ENCODE results near the gene SMTN.

SMTN gene

GRCh38 chr22:31082606-31083376 is 1.7 kb downstream of the SMTN start:
- no peak for FAIRE-seq
- no peak for DNase-seq (ENCODE audit: insufficient read length, low spot score)
- TF ChIP-seq POLR2A (IDR thresholded peaks at IDR 0.05; ENCODE audit: low read depth, low read length), result no peak

- TF ChIP-seq POLR2A (IDR thresholded peaks at IDR 0.05; ENCODE audit: low read depth, low read length), result no peak
- DNase-seq (ENCODE audit: insufficient read length, low spot score), result no peak
- no peak for FAIRE-seq
Observed at GRCh38 chr22:31083377-31083768, 2.3 kb downstream of the SMTN start.

- TF ChIP-seq POLR2A (IDR thresholded peaks at IDR 0.05; ENCODE audit: low read depth, low read length), result no peak
- FAIRE-seq, result no peak
- DNase-seq (ENCODE audit: insufficient read length, low spot score), result no peak
Observed at GRCh38 chr22:31083923-31084810, 3.0 kb downstream of the SMTN start.

- no peak for FAIRE-seq
- TF ChIP-seq POLR2A (IDR thresholded peaks at IDR 0.05; ENCODE audit: low read depth, low read length), result no peak
- no peak for DNase-seq (ENCODE audit: insufficient read length, low spot score)
Observed at GRCh38 chr22:31084811-31085492, 3.8 kb downstream of the SMTN start.

GRCh38 chr22:31085493-31085824 is 4.3 kb downstream of the SMTN start:
- DNase-seq (ENCODE audit: insufficient read length, low spot score) (no peak), FAIRE-seq (no peak)
- TF ChIP-seq POLR2A (IDR thresholded peaks at IDR 0.05; ENCODE audit: low read depth, low read length), result no peak

GRCh38 chr22:31085928-31086327 is 4.8 kb downstream of the SMTN start:
- no peak for DNase-seq (ENCODE audit: insufficient read length, low spot score)
- FAIRE-seq, result no peak
- no peak for TF ChIP-seq POLR2A (IDR thresholded peaks at IDR 0.05; ENCODE audit: low read depth, low read length)

GRCh38 chr22:31086703-31087330 is 5.7 kb downstream of the SMTN start:
- FAIRE-seq, result no peak

GRCh38 chr22:31087744-31088215 is 6.7 kb downstream of the SMTN start:
- FAIRE-seq (no peak), DNase-seq (ENCODE audit: insufficient read length, low spot score) (no peak)
- no peak for TF ChIP-seq POLR2A (IDR thresholded peaks at IDR 0.05; ENCODE audit: low read depth, low read length)

More at GRCh38 chr22:31086703-31087330, 5.7 kb downstream of the SMTN start:
- TF ChIP-seq POLR2A (IDR thresholded peaks at IDR 0.05; ENCODE audit: low read depth, low read length), result no peak
- no peak for DNase-seq (ENCODE audit: insufficient read length, low spot score)

GRCh38 chr22:31088233-31088986 is 7.3 kb downstream of the SMTN start:
- FAIRE-seq (no peak), DNase-seq (ENCODE audit: insufficient read length, low spot score) (no peak)
- no peak for TF ChIP-seq POLR2A (IDR thresholded peaks at IDR 0.05; ENCODE audit: low read depth, low read length)

- FAIRE-seq, result no peak
- DNase-seq (ENCODE audit: insufficient read length, low spot score), result no peak
- no peak for TF ChIP-seq POLR2A (IDR thresholded peaks at IDR 0.05; ENCODE audit: low read depth, low read length)
Observed at GRCh38 chr22:31089160-31090100, 8.3 kb downstream of the SMTN start.

- FAIRE-seq (no peak), DNase-seq (ENCODE audit: insufficient read length, low spot score) (no peak)
- TF ChIP-seq POLR2A (IDR thresholded peaks at IDR 0.05; ENCODE audit: low read depth, low read length), result no peak
Observed at GRCh38 chr22:31090217-31091085, 9.3 kb downstream of the SMTN start.
